ENCODE data around the gene IL1R2.

DNA sequence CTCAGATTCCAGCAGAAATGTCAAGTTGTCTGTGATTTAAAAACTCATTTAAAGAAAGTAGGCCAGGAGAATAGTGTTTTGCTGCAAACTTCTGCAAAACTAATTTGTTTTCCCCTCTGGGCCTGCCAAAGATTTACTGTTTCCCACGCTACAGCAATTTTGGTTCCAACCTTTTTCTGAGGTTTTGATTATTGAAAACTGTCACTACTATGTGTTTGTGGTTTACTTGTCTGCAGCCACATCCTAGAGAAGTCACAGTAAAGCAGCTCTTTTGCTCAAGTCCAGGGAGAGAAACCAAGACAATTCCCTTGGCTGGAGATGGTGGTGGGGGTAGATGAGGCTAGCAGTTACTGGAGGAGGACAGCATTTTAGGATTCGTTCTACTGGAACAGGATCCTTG lies 12.8 kb downstream of the IL1R2 start:
- TF ChIP-seq, protein P1, sequence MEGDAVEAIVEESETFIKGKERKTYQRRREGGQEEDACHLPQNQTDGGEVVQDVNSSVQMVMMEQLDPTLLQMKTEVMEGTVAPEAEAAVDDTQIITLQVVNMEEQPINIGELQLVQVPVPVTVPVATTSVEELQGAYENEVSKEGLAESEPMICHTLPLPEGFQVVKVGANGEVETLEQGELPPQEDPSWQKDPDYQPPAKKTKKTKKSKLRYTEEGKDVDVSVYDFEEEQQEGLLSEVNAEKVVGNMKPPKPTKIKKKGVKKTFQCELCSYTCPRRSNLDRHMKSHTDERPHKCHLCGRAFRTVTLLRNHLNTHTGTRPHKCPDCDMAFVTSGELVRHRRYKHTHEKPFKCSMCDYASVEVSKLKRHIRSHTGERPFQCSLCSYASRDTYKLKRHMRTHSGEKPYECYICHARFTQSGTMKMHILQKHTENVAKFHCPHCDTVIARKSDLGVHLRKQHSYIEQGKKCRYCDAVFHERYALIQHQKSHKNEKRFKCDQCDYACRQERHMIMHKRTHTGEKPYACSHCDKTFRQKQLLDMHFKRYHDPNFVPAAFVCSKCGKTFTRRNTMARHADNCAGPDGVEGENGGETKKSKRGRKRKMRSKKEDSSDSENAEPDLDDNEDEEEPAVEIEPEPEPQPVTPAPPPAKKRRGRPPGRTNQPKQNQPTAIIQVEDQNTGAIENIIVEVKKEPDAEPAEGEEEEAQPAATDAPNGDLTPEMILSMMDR (conservative IDR thresholded peaks at IDR 0.05 in 1 of 2, IDR thresholded peaks at IDR 0.05 in 1 of 2; ENCODE audit: low read depth in 1 of 2, low read length in 2 of 2): no peak
- no peak for TF ChIP-seq EZH2 (IDR thresholded peaks at IDR 0.05; ENCODE audit: low read length, missing control alignments)
